ENCODE data around the gene CYBA. TPM values are rescaled to one million over a fixed set of nuclear protein-coding genes. Genes with fewer than 3 reads are reported as not detected.

Gene CYBA
- total RNA-seq, 2 donors from 2014 or later = 71.4 to 168 TPM

- no peak for DNase-seq (ENCODE audit: low spot score)
- intact Hi-C loops (cut with DNase I) = no loop called here
These were observed 15.1 kb downstream of the CYBA start for GRCh38 chr16:88635671-88636319.

GRCh38 chr16:88634994-88635670 is 15.7 kb downstream of the CYBA start:
- no peak for DNase-seq (ENCODE audit: low spot score)
- intact Hi-C loops (cut with DNase I) = no loop called here

- DNase-seq (ENCODE audit: low spot score) = peak; percentile 89
- intact Hi-C loops (cut with DNase I) = no loop called here
These were observed 16.5 kb downstream of the CYBA start for GRCh38 chr16:88634141-88634993.

- DNase-seq (ENCODE audit: low spot score) = no peak
- intact Hi-C loops (cut with DNase I) = no loop called here
These were observed 17.1 kb downstream of the CYBA start for GRCh38 chr16:88633684-88634140.

GRCh38 chr16:88632587-88632930 is 18.3 kb downstream of the CYBA start:
- intact Hi-C loops (cut with DNase I) = no loop called here
- DNase-seq (ENCODE audit: low spot score) = no peak

GRCh38 chr16:88631920-88632586 is 18.8 kb downstream of the CYBA start:
- no peak for DNase-seq (ENCODE audit: low spot score)

GRCh38 chr16:88631384-88631783 is 19.5 kb downstream of the CYBA start:
- no peak for DNase-seq (ENCODE audit: low spot score)
- intact Hi-C loops (cut with DNase I) = no loop called here

More at GRCh38 chr16:88631920-88632586, 18.8 kb downstream of the CYBA start:
- intact Hi-C loops (cut with DNase I) = no loop called here

GRCh38 chr16:88630941-88631340 is 19.9 kb downstream of the CYBA start:
- intact Hi-C loops (cut with DNase I) = no loop called here
- DNase-seq (ENCODE audit: low spot score) = no peak

- no peak for DNase-seq (ENCODE audit: low spot score)
- intact Hi-C loops (cut with DNase I) = no loop called here
These were observed 20.4 kb downstream of the CYBA start for GRCh38 chr16:88630433-88630832.

GRCh38 chr16:88629835-88630234 is 21.0 kb downstream of the CYBA start:
- intact Hi-C loops (cut with DNase I) = no loop called here
- DNase-seq (ENCODE audit: low spot score) = no peak

- DNase-seq (ENCODE audit: low spot score) = no peak
- intact Hi-C loops (cut with DNase I) = no loop called here
These were observed 22.3 kb downstream of the CYBA start for GRCh38 chr16:88628512-88628974.

GRCh38 chr16:88627531-88628411 is 23.1 kb downstream of the CYBA start:
- intact Hi-C loops (cut with DNase I) = no loop called here
- no peak for DNase-seq (ENCODE audit: low spot score)

- intact Hi-C loops (cut with DNase I) = no loop called here
- no peak for DNase-seq (ENCODE audit: low spot score)
These were observed 24.2 kb downstream of the CYBA start for GRCh38 chr16:88626646-88627045.

- intact Hi-C loops (cut with DNase I) = no loop called here
- no peak for DNase-seq (ENCODE audit: low spot score)
These were observed 25.8 kb downstream of the CYBA start for GRCh38 chr16:88624977-88625576.

- no peak for DNase-seq (ENCODE audit: low spot score)
- intact Hi-C loops (cut with DNase I) = no loop called here
These were observed 26.4 kb downstream of the CYBA start for GRCh38 chr16:88624481-88624880.

- intact Hi-C loops (cut with DNase I) = no loop called here
- no peak for DNase-seq (ENCODE audit: low spot score)
These were observed 27.0 kb downstream of the CYBA start for GRCh38 chr16:88623858-88624257.

GRCh38 chr16:88622866-88623265 is 28.0 kb downstream of the CYBA start:
- no peak for DNase-seq (ENCODE audit: low spot score)
- intact Hi-C loops (cut with DNase I) = no loop called here

- intact Hi-C loops (cut with DNase I) = no loop called here
- no peak for DNase-seq (ENCODE audit: low spot score)
These were observed 28.7 kb downstream of the CYBA start for GRCh38 chr16:88622125-88622524.

Data from posterior vena cava (tissue), 2 donors.